ENCODE measurements around the gene ESR1.

DNA sequence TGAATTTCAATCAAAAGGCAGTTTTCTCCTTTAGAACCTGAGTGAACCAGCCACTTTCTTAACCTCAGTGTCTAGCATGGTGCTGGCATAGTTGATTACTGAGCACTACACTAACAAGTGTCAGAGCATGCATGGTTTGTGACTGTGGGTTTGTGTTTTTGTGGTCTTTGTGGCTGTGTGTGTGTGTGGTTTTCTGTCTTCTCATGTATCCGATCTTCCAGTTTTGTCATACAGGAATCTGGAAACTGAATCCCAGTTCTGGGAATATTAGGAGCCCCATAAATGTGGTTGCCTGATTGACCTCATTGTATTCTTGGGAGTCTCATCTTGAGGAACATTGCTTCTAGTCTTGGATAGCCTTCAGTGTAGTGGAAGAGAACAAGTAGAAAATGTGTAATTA, 73.7 kb downstream of the ESR1 start:
- no peak for TF ChIP-seq CTCF (IDR thresholded peaks at IDR 0.05; ENCODE audit: low read length)
- no peak for TF ChIP-seq EZH2 (optimal IDR thresholded peaks at IDR 0.05; ENCODE audit: low read depth, low read length)
- no peak for TF ChIP-seq EZH2phosphoT487 (IDR thresholded peaks at IDR 0.05; ENCODE audit: low read length)

Measured in MM.1S (cell line).